Suppressor macrophage treated with lipopolysaccharide for 4 hours (primary cell): ENCODE results near the gene TMCO2.
"Not testable (repeated sequence)": the region's sequence is repeated elsewhere in the genome, so short reads cannot be mapped to it uniquely, and the experiment has no call there.

Experiments
- DNase-seq: peaks from one replicate; pipeline ENCODE4 v3.0.0-alpha.2; 2020

TMCO2 gene

GRCh38 chr1:40247655-40248054, at the start of gene TMCO2:
Gene TMCO2 (plus strand): TSS chr1:40247937. CDS start chr1:40247994, 57 bp downstream.
- DNase-seq: no peak

- DNase-seq: no peak
Measured at GRCh38 chr1:40199126-40199525, 48.6 kb upstream of the TMCO2 start.

GRCh38 chr1:40204856-40205255, 42.9 kb upstream of the TMCO2 start:
- DNase-seq: peak; percentile 20

- DNase-seq: no peak
Measured at GRCh38 chr1:40210511-40211204, 37.1 kb upstream of the TMCO2 start.

DNA sequence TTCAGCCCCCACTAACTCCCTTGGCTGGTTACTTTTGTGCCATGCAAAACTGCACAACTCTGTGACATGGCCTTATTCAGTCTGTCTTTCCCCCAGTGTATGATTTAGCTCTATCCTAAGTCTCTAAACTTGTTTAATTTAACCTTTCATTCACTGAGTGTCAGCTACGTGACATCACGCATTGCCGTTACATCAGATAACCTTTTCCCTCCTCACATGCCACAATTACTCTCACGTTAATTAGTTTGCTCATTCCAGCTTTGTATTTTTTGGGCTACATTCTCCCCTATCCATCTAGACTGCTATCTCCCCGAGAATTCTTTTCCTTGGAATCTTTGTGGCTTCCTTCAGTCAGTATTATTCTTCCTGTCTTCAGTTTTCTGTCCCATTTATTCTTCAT, 29.4 kb upstream of the TMCO2 start:
- no peak for DNase-seq

DNA sequence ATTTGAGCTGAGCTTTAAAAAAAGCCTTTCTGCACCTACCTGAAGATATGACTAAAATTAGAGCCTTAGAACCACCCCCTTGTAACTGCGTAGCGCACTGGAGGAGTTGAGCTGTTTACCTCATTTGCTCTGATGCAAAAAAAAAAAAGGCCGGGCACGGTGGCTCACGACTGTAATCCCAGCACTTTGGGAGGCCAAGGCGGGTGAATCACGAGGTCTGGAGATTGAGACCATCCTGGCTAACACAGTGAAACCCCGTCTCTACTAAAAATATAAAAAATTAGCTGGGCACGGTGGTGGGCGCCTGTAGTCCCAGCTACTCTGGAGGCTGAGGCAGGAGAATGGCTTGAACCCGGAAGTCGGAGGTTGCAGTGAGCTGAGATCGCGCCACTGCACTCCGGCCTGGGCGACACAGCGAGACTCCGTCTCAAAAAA, 26.2 kb upstream of the TMCO2 start:
- not testable (repeated sequence) for DNase-seq

- DNase-seq: no peak
Measured at GRCh38 chr1:40221977-40222772, 25.6 kb upstream of the TMCO2 start.

DNA sequence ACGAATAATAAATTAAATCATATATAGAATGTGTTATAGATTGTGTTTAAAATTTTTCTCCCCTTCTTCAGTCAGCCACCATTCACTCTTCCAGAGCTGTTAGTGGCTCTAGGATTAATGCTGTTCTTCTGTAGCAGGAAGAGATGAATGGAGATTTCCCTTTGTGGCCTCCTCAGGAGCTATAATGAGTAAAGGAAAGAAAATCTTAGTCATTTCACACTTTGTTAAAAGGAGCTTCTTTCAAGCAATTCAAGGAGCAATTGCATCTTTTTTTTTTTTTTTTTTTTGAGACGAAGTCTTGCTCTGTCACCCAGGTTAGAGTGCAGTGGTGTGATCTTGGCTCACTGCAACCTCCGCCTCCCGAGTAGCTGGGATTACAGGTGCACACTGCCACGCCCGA, 23.7 kb upstream of the TMCO2 start:
- no peak for DNase-seq

- no peak for DNase-seq
Measured at GRCh38 chr1:40226192-40226591, 21.5 kb upstream of the TMCO2 start.

GRCh38 chr1:40232444-40232843, 15.3 kb upstream of the TMCO2 start:
- DNase-seq: no peak

GRCh38 chr1:40239626-40240025, 8.1 kb upstream of the TMCO2 start:
- no peak for DNase-seq

GRCh38 chr1:40240390-40240789, 7.3 kb upstream of the TMCO2 start:
- no peak for DNase-seq

- DNase-seq: peak; percentile 35
Measured at GRCh38 chr1:40241362-40241761, 6.4 kb upstream of the TMCO2 start.

DNA sequence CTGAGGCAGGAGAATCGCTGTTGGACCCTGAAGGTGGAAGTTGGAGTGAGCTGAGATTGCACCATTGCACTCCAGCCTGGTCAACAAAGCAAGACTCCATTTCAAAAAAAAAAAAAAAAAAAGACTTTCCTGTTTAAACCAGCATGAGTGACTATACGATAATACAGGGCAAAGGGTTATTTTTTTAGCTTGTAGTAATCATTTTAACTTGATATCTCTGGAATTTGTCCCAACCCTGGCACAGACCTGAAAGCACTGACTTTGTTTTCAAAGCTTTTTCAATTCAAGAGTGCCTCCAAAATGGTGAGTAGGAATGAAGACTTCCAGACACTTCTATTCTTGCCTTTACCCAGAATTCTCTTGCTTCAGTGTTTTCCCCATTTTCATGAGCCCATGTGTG, 4.4 kb upstream of the TMCO2 start:
- no peak for DNase-seq

GRCh38 chr1:40244138-40244744, 3.5 kb upstream of the TMCO2 start:
- no peak for DNase-seq

GRCh38 chr1:40245686-40246085, 2.1 kb upstream of the TMCO2 start:
- no peak for DNase-seq

DNA sequence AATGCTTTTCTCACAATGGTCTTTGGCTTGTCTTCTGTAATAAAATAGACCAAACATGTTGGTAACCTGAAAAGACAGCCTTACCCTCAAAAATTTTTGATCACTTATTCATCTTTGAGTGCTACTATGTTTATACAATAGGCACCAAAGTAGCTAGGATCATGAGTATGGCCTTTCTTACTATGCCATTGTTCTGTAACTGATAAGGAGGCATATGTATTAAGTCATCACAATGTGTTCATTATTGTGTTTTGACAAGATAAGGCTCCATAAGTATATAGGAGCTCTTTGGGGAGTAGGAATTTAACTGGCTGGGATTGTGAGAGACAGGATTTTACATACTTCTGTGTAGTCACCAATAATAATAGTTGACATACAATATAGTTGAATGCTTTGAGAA, 675 bp downstream of the TMCO2 start:
- DNase-seq: no peak

GRCh38 chr1:40251456-40251855, 3.7 kb downstream of the TMCO2 start:
- DNase-seq: no peak

- no peak for DNase-seq
Measured at GRCh38 chr1:40252601-40253000, 4.9 kb downstream of the TMCO2 start.

DNA sequence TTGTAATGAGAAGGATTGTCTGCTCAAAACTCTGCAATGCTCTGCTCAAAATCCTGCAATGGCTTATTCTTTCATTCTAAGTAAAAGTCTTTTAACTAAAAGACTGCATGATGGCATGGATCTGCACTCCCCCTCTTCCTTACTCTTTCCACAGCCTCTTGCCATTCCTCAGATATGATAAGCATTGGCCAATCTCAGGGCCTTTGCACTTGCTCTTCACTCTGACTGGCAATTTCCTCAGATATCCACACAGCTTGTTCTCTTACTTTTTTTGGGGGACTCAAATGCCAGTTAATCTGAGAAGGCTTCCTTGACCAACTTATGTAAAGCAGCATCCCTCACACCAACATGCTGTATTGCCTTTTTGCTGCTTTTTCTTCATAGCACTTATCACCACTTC, 7.5 kb downstream of the TMCO2 start:
- DNase-seq: no peak

- no peak for DNase-seq
Measured at GRCh38 chr1:40256401-40257084, 8.8 kb downstream of the TMCO2 start.

- DNase-seq: no peak
Measured at GRCh38 chr1:40257313-40257687, 9.6 kb downstream of the TMCO2 start.

DNA sequence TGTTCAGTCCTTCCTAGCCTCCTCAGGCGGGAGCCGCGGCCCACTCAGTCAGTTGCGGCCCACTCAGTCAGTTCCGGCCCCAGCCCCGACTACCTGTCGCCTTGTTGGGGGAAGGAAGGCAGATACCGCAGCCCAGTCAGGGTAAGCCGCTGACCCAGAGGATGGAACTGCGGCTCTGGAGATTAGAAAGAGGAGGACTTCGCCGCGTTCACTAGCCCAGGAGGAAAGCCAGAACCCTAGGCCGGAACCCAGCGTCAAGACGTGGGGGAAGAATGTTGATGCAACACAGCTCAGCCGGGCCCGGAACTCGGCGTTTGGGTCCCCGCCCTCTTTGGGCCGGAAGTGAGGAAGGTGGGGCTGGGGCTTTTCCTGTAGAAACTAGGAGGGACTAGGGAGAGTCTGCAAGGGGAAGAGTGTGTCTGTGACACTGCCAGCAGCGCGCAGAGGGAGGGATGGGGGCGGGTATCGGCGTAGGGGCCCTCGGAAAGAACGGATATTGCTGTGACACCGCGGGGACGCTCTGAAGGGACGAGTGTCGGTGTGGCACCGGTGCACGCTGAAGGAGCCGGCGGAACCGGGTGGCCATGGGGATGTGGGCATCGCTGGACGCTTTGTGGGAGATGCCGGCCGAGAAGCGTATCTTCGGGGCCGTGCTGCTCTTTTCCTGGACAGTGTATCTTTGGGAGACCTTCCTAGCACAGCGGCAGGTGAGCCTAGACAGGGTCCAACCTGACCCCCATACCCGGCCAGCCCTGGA, 10.1 kb downstream of the TMCO2 start, which contains the start of gene ZMPSTE24:
Gene ZMPSTE24, plus strand, starts transcription at position 549 of the 757 bp plus-strand sequence. Its CDS starts 36 bp downstream, at position 585.
- DNase-seq: peak; percentile 98
